Measurements from ENCODE around the gene C17orf113. TPM values are rescaled to one million over a fixed set of nuclear protein-coding genes. Genes with fewer than 3 reads are reported as not detected.

Gene C17orf113
- total RNA-seq, 1 donor from 2014 or later: 0.05 TPM

Other genes starting within 250 kb of the C17orf113 start
- gene P3H4, start 238.7 kb downstream of the C17orf113 start, total RNA-seq: 4.1 and 5.9 TPM in 2 replicates
- gene FKBP10, start 237.6 kb downstream of the C17orf113 start, total RNA-seq: 0.31 and 0.47 TPM in 2 replicates
- 46.2 and 47.3 TPM in 2 replicates for gene NT5C3B, start 214.4 kb downstream of the C17orf113 start, total RNA-seq
- not detected in 2 replicates for gene KLHL10, start 212.8 kb downstream of the C17orf113 start, total RNA-seq
- 22.6 and 22.8 TPM in 2 replicates for gene KLHL11, start 185.2 kb downstream of the C17orf113 start, total RNA-seq
- 225 and 229 TPM in 2 replicates for gene ACLY, start 131.7 kb downstream of the C17orf113 start, total RNA-seq
- gene ODAD4, start 120.0 kb downstream of the C17orf113 start, total RNA-seq: 0.63 and 0.76 TPM in 2 replicates
- gene CNP, start 83.8 kb downstream of the C17orf113 start, total RNA-seq: 81.6 and 84.1 TPM in 2 replicates
- gene DNAJC7, start 33.2 kb downstream of the C17orf113 start, total RNA-seq: 121 and 128 TPM in 2 replicates
- 29.5 and 30.3 TPM in 2 replicates for gene NKIRAS2, start 30.5 kb downstream of the C17orf113 start, total RNA-seq
- gene ZNF385C, start 47.9 kb upstream of the C17orf113 start, total RNA-seq: 0.16 TPM in 1 of 2 replicates, not detected in the other
- gene DHX58, start 62.1 kb upstream of the C17orf113 start, total RNA-seq: 22.9 and 25.8 TPM in 2 replicates
- gene KAT2A, start 70.8 kb upstream of the C17orf113 start, total RNA-seq: 76.6 and 77.4 TPM in 2 replicates
- not detected in 2 replicates for gene HSPB9, start 72.2 kb upstream of the C17orf113 start, total RNA-seq
- gene RAB5C, start 104.4 kb upstream of the C17orf113 start, total RNA-seq: 55.8 and 64.6 TPM in 2 replicates
- gene KCNH4, start 130.5 kb upstream of the C17orf113 start, total RNA-seq: 1.6 and 2.3 TPM in 2 replicates
- gene HCRT, start 134.9 kb upstream of the C17orf113 start, total RNA-seq: not detected in 2 replicates
- gene GHDC, start 143.9 kb upstream of the C17orf113 start, total RNA-seq: 14.4 and 17.5 TPM in 2 replicates
- gene STAT5B, start 225.8 kb upstream of the C17orf113 start, total RNA-seq: 184 and 189 TPM in 2 replicates
- gene STAT5A, start 237.9 kb upstream of the C17orf113 start, total RNA-seq: 346 and 348 TPM in 2 replicates